ENCODE measurements around the gene USE1. TPM values are rescaled to one million over a fixed set of nuclear protein-coding genes. Genes with fewer than 3 reads are reported as not detected.

USE1 gene
- total and polyA plus RNA-seq, 9 of the 15 experiments (the other 6 are each of a cell fraction or from before 2014, with no cell fraction given), result 17.3 to 52.4 (median 34.0) TPM

GRCh38 chr19:17183271-17183761 is 31.8 kb upstream of the USE1 start:
- Histone ChIP-seq H3K4me1 (replicated peaks in 1 of 2; ENCODE audit: control insufficient read depth in 2 of 2, insufficient read depth in 2 of 2, low read length in 2 of 2) (peaks cover 0 to 5% of the 10 kb centered on the region in 2 experiments; a peak in 2 of 5 replicates), H3K27ac (ENCODE audit: extremely low read depth, low read depth, low read length) (no peak overlapping the region), H4K20me1 (replicated peaks; ENCODE audit: control insufficient read depth, insufficient read depth, low read length) (no peaks in the 10 kb centered on the region), H2AFZ (ENCODE audit: low read depth, low read length) (no peak overlapping the region), H3K4me2 (ENCODE audit: insufficient read depth, low read length) (no peak overlapping the region), H3K9me3 (replicated peaks; ENCODE audit: control insufficient read depth, insufficient read depth, low read depth, low read length) (no peaks in the 10 kb centered on the region), H3K27me3 (ENCODE audit: control insufficient read depth in 2 of 2, insufficient read depth in 2 of 2, low read length in 2 of 2) (no peaks in the 10 kb centered on the region), H3K36me3 (ENCODE audit: control insufficient read depth, insufficient read depth, low read length) (peaks cover 41% of the 10 kb centered on the region; the same call in 2 of the 3 replicates), H3K79me2 (ENCODE audit: control insufficient read depth, insufficient read depth, low read length) (no peaks in the 10 kb centered on the region), H3K9ac (ENCODE audit: insufficient read depth in 1 of 2, low read depth in 2 of 2, low read length in 2 of 2) (peak overlapping the region in 1 of 2 experiments; percentile 75; a peak in 1 of 4 replicates), H3K4me3 (no peak overlapping the region), H3K9me1 (ENCODE audit: control insufficient read depth, insufficient read depth, low read length) (no peaks in the 10 kb centered on the region)
- in situ Hi-C loops (cut with MboI), result no loop called here
- 90% methylated on average over 14 of the region's 14 CpGs for WGBS (ENCODE audit: insufficient coverage, low coverage, missing lambda C conversion rate)
- no peak for TF ChIP-seq GATA2 (CRISPR knock-in tag; IDR thresholded peaks at IDR 0.05)
- TF ChIP-seq, protein P1, sequence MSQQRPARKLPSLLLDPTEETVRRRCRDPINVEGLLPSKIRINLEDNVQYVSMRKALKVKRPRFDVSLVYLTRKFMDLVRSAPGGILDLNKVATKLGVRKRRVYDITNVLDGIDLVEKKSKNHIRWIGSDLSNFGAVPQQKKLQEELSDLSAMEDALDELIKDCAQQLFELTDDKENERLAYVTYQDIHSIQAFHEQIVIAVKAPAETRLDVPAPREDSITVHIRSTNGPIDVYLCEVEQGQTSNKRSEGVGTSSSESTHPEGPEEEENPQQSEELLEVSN (IDR thresholded peaks at IDR 0.05; ENCODE audit: borderline replicate concordance in 1 of 2, extremely low read depth in 1 of 2, insufficient read depth in 1 of 2, insufficient read length in 1 of 2, low read depth in 1 of 2, low read length in 1 of 2, poor library complexity in 1 of 2, severe bottlenecking in 1 of 2), result no peak
- no peak for TF ChIP-seq ZBTB17 (CRISPR knock-in tag; IDR thresholded peaks at IDR 0.05)
- TF ChIP-seq RHOXF2B (CRISPR knock-in tag; conservative IDR thresholded peaks at IDR 0.05), result no peak
- no peak for TF ChIP-seq ZNF668 (CRISPR knock-in tag; IDR thresholded peaks at IDR 0.05)
- TF ChIP-seq, protein P2, sequence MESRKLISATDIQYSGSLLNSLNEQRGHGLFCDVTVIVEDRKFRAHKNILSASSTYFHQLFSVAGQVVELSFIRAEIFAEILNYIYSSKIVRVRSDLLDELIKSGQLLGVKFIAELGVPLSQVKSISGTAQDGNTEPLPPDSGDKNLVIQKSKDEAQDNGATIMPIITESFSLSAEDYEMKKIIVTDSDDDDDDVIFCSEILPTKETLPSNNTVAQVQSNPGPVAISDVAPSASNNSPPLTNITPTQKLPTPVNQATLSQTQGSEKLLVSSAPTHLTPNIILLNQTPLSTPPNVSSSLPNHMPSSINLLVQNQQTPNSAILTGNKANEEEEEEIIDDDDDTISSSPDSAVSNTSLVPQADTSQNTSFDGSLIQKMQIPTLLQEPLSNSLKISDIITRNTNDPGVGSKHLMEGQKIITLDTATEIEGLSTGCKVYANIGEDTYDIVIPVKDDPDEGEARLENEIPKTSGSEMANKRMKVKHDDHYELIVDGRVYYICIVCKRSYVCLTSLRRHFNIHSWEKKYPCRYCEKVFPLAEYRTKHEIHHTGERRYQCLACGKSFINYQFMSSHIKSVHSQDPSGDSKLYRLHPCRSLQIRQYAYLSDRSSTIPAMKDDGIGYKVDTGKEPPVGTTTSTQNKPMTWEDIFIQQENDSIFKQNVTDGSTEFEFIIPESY (CRISPR knock-in tag; IDR thresholded peaks at IDR 0.05), result peak; percentile 81
- TF ChIP-seq, protein P3, sequence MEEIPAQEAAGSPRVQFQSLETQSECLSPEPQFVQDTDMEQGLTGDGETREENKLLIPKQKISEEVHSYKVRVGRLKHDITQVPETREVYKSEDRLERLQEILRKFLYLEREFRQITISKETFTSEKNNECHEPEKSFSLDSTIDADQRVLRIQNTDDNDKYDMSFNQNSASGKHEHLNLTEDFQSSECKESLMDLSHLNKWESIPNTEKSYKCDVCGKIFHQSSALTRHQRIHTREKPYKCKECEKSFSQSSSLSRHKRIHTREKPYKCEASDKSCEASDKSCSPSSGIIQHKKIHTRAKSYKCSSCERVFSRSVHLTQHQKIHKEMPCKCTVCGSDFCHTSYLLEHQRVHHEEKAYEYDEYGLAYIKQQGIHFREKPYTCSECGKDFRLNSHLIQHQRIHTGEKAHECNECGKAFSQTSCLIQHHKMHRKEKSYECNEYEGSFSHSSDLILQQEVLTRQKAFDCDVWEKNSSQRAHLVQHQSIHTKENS (CRISPR knock-in tag; IDR thresholded peaks at IDR 0.05), result no peak
- TF ChIP-seq RUNX1 (IDR thresholded peaks at IDR 0.05; ENCODE audit: low read depth), result no peak
- FAIRE-seq, result no peak
- CTCF ChIA-PET (ENCODE audit: low intra/inter-chr PET ratio), result no interaction called here
- intact Hi-C loops (cut with micrococcal nuclease), result no loop called here
- no TSS peak for BruUV-seq (replicated peaks)
- ATAC-seq, result no peak
- POLR2A ChIA-PET, result interaction anchor here (0.6 to 2.1 kb wide), 5 partner anchors 8 to 60 kb away, joined by 3 to 4 read pairs (median 3); partner anchors contain the start of gene USE1
- no peak for DNase-seq (ENCODE audit: extremely low read depth in 1 of 4, low spot score in 3 of 4)

All from K562 (cell line).